OCI-LY1 (cell line): ENCODE results near the gene TRPM2.

Source experiments
- CTCF ChIP-seq: fragments of 200-600 bp; sonication (generic), shearing (Covaris generic); IDR thresholded peaks from 2 replicates; pipeline ENCODE4 v1.5.1; 2017; ENCODE audit warnings: mild to moderate bottlenecking, antibody characterized with exemption, low read length, moderate library complexity, mixed read lengths
- EZH2 ChIP-seq: fragments of 200-600 bp; sonication (generic), shearing (Covaris generic); IDR thresholded peaks from 2 replicates; pipeline ENCODE4 v1.8.0; 2017; ENCODE audit warnings: borderline replicate concordance, mixed run types, mild to moderate bottlenecking, antibody characterized with exemption, low read length, moderate library complexity, mixed read lengths

GRCh38 chr21:44371596-44371995 lies 18.2 kb downstream of the TRPM2 start:
- TF ChIP-seq EZH2 (no peak), CTCF (no peak)
